Hematopoietic multipotent progenitor cell treated with erythropoietin and hydrocortisone succinate and interleukin-3 and kit ligand, for 8 days (in vitro differentiated cells): Measurements from ENCODE around the gene SLC35A3.
"Not testable (repeated sequence)": the region's sequence is repeated elsewhere in the genome, so short reads cannot be mapped to it uniquely, and the experiment has no call there.

Experiments used
- DNase-seq: peaks from one replicate; pipeline ENCODE4 v3.0.0-alpha.2; 2015

The SLC35A3 gene

GRCh38 chr1:99969729-99970621 lies at the start of gene SLC35A3:
Gene SLC35A3, plus strand, starts transcription at chr1:99969996. Its CDS starts 23,559 bp downstream, at chr1:99993555.
- DNase-seq = peak; percentile 80

DNA sequence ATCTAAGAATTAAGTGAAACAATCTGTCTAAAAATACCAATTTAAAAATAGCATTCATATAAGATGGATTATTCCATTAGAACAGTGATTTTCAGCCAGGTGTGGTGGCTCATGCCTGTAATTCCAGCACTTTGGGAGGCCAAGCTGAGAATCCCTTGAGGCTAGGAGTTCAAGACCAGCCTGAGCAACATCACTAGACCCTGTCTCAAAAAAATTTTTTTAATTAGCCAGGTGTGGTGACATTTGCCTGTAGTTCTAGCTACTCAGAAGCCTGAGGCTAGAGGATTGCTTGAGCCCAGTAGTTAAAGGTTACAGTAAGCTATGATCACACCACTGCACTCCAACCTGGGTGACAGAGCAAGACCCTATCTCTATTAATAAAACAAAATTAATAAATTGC lies 35.0 kb upstream of the SLC35A3 start:
- no peak for DNase-seq

DNA sequence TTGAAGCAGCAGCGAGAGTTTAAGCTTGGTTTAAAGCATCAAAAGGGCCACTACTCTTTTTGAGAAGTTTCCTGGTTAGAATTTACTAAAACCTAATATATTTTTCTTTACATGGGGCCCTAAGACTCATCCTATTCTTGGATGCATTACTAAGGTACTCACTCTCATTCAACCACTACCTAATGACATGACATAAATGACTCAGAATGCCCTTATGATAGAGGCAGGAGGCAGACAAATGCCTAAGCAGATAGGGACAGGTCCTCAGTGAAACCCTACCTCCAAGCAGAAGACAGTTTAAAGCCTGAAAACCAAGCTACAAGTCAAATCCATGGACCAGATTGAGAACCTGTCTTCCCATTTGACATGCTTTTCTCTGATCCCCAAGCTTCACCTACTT lies 34.3 kb upstream of the SLC35A3 start:
- no peak for DNase-seq

- DNase-seq = no peak
These were observed 33.7 kb upstream of the SLC35A3 start for GRCh38 chr1:99936071-99936470.

DNA sequence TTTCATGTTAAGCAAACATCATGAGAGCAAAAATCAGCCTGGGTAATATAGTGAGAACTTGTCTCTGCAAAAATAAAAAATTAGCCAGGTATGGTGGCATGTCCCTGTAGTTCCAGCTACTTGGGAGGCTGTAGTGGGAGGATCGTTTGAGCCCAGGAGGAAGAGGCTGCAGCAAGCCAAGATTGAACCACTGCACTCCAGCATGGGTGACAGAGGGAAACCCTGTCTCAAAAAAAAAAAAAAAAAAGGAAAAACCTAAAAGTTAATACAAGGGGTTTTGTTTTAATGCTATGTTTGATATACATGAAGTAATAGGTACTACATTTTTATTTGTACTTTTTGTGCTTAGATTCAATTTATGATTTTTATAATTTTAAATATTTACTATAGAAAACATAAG lies 27.1 kb upstream of the SLC35A3 start:
- no peak for DNase-seq

DNA sequence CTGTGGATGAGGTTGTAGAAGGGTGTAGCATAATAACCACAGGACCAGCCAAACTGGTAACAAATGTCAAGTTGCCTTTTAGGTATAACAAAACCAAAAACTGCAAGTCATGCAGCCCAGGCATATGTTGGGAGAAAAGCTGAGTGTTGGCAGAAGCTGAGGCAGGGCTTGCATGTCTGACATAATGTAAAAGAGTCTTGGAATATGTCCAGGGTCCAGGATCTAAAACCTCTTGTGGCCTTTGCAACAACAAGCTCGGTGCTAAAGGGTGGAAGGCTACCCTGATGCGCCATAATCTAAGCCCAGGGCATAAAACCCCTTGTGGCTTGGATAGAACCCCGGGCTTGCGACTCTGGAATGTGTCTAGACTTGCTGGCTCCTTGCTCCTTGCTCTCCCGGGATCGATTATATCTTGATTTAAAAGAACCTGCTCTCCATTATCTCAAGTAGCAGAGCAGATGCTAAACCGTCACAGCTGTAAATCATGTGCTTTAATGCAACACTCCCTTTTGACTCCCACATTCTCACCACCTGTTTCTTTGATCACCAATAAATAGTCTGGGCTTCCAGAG lies 26.5 kb upstream of the SLC35A3 start:
- DNase-seq = peak; percentile 73

- no peak for DNase-seq
These were observed 25.6 kb upstream of the SLC35A3 start for GRCh38 chr1:99944192-99944591.

GRCh38 chr1:99945174-99945573 lies 24.6 kb upstream of the SLC35A3 start:
- no peak for DNase-seq

DNA sequence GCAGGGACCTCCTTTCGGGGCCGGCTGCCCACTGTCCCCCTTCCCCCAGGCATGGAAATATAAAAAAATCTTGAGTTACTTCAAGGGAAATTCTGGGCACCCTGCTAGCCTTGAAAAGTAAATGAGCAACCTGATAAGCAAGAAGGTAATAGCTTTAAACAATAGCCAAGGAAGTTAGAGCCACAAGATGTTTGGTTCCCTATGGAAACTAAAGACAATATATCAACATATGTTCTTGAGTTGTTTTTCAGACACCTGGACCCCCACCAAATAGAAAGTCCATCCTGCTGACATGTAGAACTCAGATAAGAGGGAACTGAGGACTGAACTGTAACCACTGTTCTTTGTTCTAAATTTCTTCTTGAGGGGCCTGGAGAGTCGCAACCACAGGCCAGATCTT lies 19.3 kb upstream of the SLC35A3 start:
- no peak for DNase-seq

DNA sequence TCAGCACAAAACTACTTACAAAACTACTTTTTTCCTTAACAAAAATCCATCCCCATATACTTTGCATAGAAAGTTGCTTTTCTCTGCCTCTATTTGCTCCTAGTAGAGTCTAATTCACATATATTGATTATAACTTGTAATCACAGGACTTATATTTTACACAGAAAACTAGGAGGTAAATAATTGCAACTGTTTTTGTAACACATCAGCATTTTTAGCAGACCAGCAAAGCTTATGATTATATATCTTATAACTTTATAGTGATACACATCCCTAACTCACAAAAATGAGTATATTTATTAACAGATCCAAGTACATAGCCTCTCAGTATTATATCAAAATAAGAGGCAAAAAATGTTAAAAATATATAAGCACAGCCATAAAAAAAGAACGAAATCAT lies 17.3 kb upstream of the SLC35A3 start:
- no peak for DNase-seq

DNA sequence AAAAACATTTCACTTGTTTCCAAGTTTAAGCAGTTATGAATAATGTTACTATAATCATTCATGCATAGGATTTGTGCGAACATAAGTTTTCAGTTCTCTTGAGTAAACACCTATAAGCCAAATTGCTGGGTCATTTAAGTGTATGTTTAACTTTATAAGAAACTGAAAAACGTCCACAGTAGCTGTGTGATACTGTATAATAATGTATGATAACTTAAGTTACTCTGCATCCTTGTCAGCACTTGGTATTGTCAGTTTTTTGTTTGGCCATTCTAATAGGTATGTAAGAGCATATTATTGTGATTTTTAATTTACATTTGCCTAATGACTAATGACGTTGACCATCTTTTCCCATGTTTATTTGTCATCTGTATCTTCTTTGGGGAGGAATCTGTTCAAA lies 14.4 kb upstream of the SLC35A3 start:
- no peak for DNase-seq

DNA sequence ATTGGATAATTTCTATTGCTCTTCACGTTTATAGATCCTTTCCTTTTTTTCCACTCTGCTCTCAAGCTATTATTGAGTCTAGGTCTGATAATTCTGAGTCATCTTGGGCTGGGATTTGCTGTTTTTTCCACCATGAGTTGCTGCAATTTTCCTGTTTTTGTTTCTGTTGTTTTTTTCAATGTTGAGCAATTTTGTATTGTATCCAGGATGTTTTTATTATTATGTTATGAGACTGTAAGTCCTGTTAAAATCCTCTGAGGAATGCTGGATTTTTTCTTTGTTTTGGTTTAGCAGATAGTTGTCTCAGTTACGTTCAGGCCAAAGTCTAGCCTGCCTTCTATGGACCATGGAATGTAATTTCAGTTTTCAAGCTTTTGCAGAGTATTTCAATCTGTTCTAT lies 13.0 kb upstream of the SLC35A3 start:
- no peak for DNase-seq

- DNase-seq = no peak
These were observed 12.0 kb upstream of the SLC35A3 start for GRCh38 chr1:99957818-99958217.

DNA sequence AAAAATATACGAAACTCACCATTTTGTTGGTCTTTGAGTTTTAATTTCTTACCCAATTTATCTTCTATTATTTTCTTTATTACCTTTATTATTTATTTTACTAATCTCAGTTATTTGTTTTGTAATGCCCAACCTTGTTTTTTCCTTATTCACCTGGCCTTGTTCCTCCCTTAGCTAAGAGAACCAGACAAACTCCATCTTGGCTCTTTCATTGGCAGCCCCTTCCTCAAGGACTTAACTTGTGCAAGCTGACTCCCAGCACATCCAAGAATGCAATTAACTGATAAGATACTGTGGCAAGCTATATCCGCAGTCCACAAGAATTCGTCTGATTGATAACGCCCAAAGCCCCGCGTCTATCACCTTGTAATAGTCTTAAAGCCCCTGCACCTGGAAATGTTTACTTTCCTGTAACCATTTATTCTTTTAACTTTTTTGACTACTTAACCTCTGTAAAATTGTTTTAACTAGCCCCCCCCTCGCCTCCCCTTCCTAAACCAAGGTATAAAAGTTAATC lies 10.5 kb upstream of the SLC35A3 start:
- DNase-seq = not testable (repeated sequence)

DNA sequence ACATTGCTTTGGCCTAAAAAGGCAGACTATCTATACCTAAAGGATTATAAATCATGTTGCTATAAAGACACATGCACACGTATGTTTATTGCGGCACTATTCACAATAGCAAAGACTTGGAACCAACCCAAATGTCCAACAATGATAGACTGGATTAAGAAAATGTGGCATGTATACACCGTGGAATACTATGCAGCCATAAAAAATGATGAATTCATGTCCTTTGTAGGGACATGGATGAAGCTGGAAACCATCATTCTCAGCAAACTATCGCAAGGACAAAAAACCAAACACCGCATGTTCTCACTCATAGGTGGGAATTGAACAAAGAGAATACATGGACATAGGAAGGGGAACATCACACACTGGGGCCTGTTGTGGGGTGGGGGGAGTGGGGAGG lies 9.5 kb upstream of the SLC35A3 start:
- not testable (repeated sequence) for DNase-seq

DNA sequence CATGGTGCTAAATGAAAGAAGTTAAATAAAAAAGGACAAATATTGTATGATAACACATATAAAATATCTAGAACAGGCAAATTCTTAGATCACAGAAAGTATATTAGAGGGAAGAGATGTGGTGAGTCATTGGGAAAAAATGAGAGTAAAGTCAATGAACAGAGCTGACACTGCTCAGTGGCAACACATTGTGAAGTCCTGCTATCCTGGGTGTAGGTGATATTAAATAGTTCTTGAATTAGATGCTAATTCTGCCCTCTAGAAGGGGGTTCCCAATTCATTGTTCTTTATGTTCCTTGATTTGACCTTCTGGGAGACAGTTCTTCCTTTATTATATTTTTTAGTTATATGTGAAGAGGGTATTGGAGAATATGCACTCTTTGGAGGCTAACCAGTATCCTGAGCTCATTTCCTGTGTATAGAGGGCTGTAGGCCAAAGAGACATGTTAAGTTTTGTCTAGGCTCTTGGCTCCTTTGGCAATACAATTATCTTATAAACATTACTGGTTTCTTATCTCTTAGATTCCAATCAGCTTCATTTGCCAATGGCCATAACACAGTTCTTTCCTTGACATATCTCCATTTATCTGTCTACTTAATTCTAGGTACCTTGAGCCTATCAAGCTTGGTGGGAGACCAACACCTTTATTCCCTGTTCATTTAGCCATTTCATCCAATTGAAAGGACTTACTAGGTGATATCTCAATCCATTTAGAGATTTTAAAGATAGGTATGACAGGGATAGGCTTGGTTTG lies 6.6 kb upstream of the SLC35A3 start:
- no peak for DNase-seq

DNA sequence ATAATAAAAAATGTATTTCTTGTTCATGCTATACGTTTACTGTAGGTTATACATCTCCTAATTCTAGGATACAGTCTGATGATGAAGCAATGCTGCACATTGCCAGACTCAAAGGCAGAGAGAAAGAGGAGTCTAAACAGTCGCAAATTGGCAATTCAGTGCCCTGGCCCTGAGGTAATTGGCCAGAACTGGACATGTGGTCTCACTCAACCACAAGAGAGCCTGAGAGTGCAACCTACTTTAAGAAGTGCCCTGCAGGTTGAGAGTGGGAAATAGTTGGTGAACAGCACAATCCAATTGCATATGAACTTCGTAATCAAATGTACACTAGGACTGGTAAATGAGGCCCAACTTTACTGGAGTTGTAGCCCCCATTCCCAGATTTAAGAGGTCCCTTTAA lies 5.0 kb upstream of the SLC35A3 start:
- no peak for DNase-seq

GRCh38 chr1:99965646-99966375 lies 4.0 kb upstream of the SLC35A3 start:
- no peak for DNase-seq

DNA sequence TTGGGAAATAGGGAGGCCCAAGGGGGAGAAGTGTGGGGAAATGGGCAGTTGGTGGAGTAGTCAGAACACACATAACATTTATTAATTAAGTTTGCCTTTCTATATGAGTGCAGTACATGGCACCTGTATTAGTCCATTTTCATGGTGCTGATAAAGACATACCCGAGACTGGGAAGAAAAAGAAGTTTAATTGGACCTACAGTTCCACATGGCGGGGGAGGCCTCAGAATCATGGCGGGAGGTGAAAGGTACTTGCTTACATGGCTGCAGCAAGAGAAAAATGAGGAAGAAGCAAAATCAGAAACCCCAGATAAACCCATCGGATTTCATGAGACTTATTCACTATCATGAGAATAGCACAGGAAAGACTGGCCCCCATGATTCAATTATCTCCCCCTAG lies 1.6 kb upstream of the SLC35A3 start:
- DNase-seq = no peak

DNA sequence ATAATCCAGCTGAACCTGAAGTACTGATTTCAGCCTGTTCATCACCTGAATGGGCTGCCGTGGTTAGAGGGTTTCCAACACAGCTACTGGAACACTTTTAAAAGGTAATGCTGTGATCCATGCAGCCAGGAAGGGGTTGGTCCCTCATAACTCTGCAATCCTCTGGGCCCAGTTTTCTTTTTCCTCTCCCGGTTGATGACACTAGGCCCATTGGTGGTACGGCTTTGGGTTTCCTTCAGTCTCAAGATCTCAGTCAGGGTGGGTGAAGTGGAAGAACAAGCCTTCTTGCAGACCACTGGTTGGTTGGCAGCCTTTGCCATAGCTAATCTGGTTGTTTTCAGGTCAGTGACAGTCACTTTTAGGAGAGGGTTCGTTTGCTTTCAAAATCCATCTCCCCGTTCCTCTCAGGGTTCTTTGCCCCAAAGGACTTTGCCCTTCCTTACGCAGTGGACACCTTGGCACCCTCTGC lies 502 bp upstream of the SLC35A3 start:
- no peak for DNase-seq

DNA sequence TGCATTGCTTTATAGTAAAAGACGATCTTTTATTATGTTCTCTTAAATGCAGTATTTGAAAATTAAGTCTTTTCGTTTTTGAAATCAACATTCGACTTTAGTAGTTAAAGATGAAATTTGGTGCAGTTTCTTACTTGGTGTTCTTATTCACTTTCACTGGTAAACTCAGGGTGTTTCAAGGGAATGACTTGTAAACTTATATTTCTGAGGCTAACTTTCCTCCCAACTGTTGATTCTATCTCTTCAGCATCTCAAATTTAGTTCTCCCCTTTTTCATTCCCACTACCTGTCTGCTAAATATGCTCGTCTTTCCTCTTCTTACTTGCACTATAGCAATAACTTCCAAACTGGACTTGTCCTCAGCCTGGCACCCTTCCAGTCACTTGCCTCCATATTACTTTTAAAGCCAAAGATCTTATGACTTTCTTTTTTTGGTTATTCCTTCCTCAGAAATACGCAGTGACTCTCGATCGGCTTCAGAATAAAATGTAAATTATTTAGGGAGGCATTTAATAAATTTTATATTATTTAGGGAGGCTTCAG lies 988 bp downstream of the SLC35A3 start:
- DNase-seq = peak; percentile 26

DNA sequence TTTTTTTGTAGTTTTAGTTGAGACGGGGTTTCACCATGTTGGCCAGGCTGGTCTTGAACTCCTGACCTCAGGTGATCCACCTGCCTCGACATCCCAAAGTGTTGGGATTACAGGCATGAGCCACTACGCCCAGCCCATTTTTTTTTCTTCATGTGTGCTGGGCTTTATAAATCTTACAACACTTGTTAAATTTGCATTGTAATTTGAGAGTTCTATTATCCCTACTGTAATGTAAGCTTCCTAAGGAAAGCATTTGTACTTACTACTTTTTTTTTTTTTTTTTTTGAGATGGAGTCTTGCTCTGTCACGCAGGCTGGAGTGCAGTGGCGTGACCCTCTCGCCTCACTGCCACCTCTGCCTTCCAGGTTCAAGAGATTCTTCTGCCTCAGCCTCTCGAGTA lies 2.3 kb downstream of the SLC35A3 start:
- not testable (repeated sequence) for DNase-seq
